RWPE1 (cell line): ENCODE measurements around the gene EML2.

Experiments
- CTCF ChIA-PET: fragments of 350-600 bp; sonication (Branson Sonifier 250); formaldehyde crosslinking; extraction: SDS; loops from one replicate; lab custom pipeline; 2021; lab: Yijun Ruan, JAX
- POLR2A ChIA-PET: fragments of 400-600 bp; formaldehyde crosslinking; extraction: SDS; loops from one replicate; lab custom pipeline; 2020; ENCODE audit warnings: antibody characterized with exemption; ENCODE audit not compliant: low non-redundant PET; lab: Yijun Ruan, JAX
- DNase-seq: peaks from one replicate; pipeline ENCODE4 v3.0.0; 2012; ENCODE audit warnings: low spot score
- H3K27ac ChIP-seq: fragments of 450-650 bp; 2 replicates; pipeline ENCODE4 v1.5.1; 2017
- CTCF ChIP-seq: fragments of 450-650 bp; conservative IDR thresholded peaks from 2 replicates; pipeline ENCODE4 v1.5.1; 2017; ENCODE audit warnings: low read depth, mild to moderate bottlenecking

Gene EML2

DNA sequence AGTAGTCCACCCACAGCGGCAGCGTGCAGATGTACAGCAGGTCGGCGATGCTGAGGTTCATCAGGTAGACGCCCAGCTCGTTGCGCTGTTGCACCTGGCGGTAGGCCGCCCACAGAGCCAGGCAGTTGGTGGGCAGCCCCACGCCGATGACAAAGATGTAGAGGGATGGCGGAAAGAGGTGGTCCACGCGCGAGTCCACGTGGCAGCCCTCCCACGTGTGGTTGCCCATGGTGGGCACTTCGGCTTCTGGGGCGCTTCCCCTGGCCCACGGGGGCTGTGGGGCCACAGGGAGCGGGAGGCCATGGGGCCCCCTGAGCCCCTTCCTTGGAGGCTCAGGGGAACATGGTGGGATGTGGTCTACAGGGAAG lies 47.6 kb downstream of the EML2 start:
- no peak for DNase-seq
- no peak for TF ChIP-seq CTCF
- H3K27ac ChIP-seq: no peak overlapping the region
- CTCF ChIA-PET: interaction anchor here (0.6 to 1.5 kb wide), 5 partner anchors 50 to 201 kb away, joined by 3 to 5 read pairs (median 3); partner anchors contain the start of gene QPCTL
- POLR2A ChIA-PET: no interaction called here

- POLR2A ChIA-PET: no interaction called here
- no peak overlapping the region for H3K27ac ChIP-seq
- CTCF ChIA-PET: interaction anchor here (0.6 to 1.5 kb wide), 6 partner anchors 47 to 201 kb away, joined by 3 to 5 read pairs (median 3); partner anchors contain the start of gene QPCTL
- no peak for TF ChIP-seq CTCF
- DNase-seq: no peak
Measured at GRCh38 chr19:45591004-45591637, 48.1 kb downstream of the EML2 start.

- DNase-seq: no peak
- no peak overlapping the region for H3K27ac ChIP-seq
- POLR2A ChIA-PET: no interaction called here
- CTCF ChIA-PET: interaction anchor here (0.7 to 1.5 kb wide), 2 partner anchors 47 to 52 kb away, joined by 3 to 5 read pairs; no protein-coding TSS in a partner anchor
- no peak for TF ChIP-seq CTCF
Measured at GRCh38 chr19:45590300-45591003, 48.7 kb downstream of the EML2 start.

DNA sequence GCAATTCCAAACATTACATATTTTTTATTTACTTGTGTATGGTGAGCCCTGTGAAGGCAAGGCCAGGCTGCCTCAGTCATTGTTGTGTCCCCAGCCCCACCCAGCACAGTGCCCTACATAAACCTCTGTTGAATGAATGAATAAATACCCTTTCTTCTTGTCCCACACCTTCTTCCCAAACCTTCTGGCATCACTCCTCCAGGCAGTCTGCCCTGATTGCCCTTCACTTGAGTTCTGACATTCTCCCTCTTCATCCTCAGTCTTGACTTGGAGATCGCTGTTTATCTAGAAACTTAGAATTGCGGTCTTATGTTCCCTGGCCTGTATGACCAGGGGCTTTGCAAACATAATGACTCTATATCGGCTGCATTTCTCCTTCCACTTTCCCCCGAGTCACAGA lies 49.4 kb downstream of the EML2 start:
- no peak for TF ChIP-seq CTCF
- DNase-seq: no peak
- ChIA-PET POLR2A (no interaction called here), CTCF (no interaction called here)
- no peak overlapping the region for H3K27ac ChIP-seq

GRCh38 chr19:45587873-45588272 lies 51.3 kb downstream of the EML2 start:
- ChIA-PET POLR2A (no interaction called here), CTCF (interaction anchor here (0.8 kb wide), 1 partner anchor 55 kb away, joined by 3 read pairs; no protein-coding TSS in a partner anchor)
- no peak for DNase-seq
- H3K27ac ChIP-seq: peak overlapping the region; percentile 56
- no peak for TF ChIP-seq CTCF

DNA sequence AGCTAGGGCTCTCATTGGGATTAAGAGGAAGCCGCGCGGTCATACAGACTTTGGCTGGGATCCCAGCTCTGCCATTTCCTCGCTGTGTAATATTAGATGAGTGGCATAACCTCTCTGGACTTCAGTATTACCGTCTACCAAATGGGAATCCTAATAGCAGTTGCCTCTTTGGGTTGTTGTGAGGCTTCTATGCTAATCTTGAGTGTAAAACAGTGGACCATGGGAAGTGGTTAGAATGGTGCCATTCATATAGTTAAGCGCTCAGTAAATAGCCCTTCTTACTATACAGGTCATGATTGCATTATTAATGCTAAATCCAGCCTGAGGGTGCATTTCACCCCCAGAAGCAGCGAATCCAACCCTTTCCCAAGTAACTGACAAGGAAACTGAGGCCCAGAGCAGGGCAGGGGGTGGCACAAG lies 54.0 kb downstream of the EML2 start:
- no peak for DNase-seq
- H3K27ac ChIP-seq: peak overlapping the region; percentile 91
- POLR2A ChIA-PET: no interaction called here
- TF ChIP-seq CTCF: no peak
- CTCF ChIA-PET: interaction anchor here (0.6 to 1.0 kb wide), 2 partner anchors 58 to 198 kb away, joined by 3 read pairs; no protein-coding TSS in a partner anchor
